K562 (cell line): ENCODE measurements around the gene COMTD1. TPM values are rescaled to one million over a fixed set of nuclear protein-coding genes. Genes with fewer than 3 reads are reported as not detected.

Experiments
- ATAC-seq: fragments of 200-7000 bp; cut with Tn5 transposase; 3 replicates; pipeline ENCODE4 v1.9.1; 2020; ENCODE audit warnings: moderate library complexity
- BruUV-seq: library from RNA; stranded (reverse); fragments of 400-500 nt; replicated peaks from 2 replicates; lab custom pipeline; 2021; lab: Mats Ljungman, UMichigan
- CTCF ChIA-PET: fragments of 300-600 bp; formaldehyde crosslinking; extraction: SDS; loops from one replicate; lab custom pipeline; 2021; ENCODE audit warnings: low intra/inter-chr PET ratio; lab: Yijun Ruan, JAX
- POLR2A ChIA-PET: fragments of 300-600, 350-650 bp; sonication (Branson Sonifier 250); formaldehyde crosslinking; extraction: SDS; loops from one replicate; lab custom pipeline; 2021; ENCODE audit warnings: antibody characterized with exemption, inconsistent platforms; lab: Yijun Ruan, JAX
- DNase-seq, 4 experiments: peaks; one replicate each; pipeline versions ENCODE4 v3.0.0 to v3.0.0-alpha.2; 2011 to 2018; ENCODE audit warnings: low spot score in 3 of 4, mixed read lengths in 3 of 4; ENCODE audit errors: extremely low read depth in 1 of 4
- FAIRE-seq: peaks from 2 replicates; lab custom pipeline; 2011; peaks lifted over from hg19 to GRCh38; lab: Jason Lieb, UNC
- H2AFZ ChIP-seq: 2 replicates; pipeline ENCODE4 v1.6.0; 2011; ENCODE audit warnings: low read depth, low read length, control low read depth, inconsistent platforms
- H3K27ac ChIP-seq: fragments of 200-600 bp; 3 replicates; pipeline ENCODE4 v1.8.0; 2011; ENCODE audit warnings: low read depth, mild to moderate bottlenecking, control low read depth, inconsistent platforms, low read length, moderate library complexity, mixed read lengths; ENCODE audit errors: extremely low read depth
- H3K27me3 ChIP-seq, 2 experiments: fragments of 300-600 bp in 1 of 2; 2 replicates in 1 of 2; 3 replicates in 1 of 2; pipeline versions ENCODE4 v1.6.0 to v1.8.0; 2011; ENCODE audit warnings: inconsistent platforms in 2 of 2, low read length in 2 of 2, mild to moderate bottlenecking in 1 of 2, mixed read lengths in 1 of 2, moderate library complexity in 1 of 2; ENCODE audit not compliant: control insufficient read depth in 2 of 2, insufficient read depth in 2 of 2
- H3K36me3 ChIP-seq: fragments of 300-600 bp; 3 replicates; pipeline ENCODE4 v1.8.0; 2011; ENCODE audit warnings: mild to moderate bottlenecking, low read length, inconsistent platforms; ENCODE audit not compliant: control insufficient read depth, insufficient read depth
- H3K4me1 ChIP-seq, 2 experiments: fragments of 200-600 bp in 1 of 2; replicated peaks in 1 of 2; 2 replicates in 1 of 2; 3 replicates in 1 of 2; pipeline versions ENCODE4 v1.5.1 to v1.8.0; 2011; ENCODE audit warnings: inconsistent platforms in 2 of 2, low read length in 2 of 2, mild to moderate bottlenecking in 1 of 2, mixed read lengths in 1 of 2, moderate library complexity in 1 of 2; ENCODE audit not compliant: control insufficient read depth in 2 of 2, insufficient read depth in 2 of 2
- H3K4me2 ChIP-seq: 2 replicates; pipeline ENCODE4 v1.6.1; 2011; ENCODE audit warnings: low read length, control low read depth, inconsistent platforms, mixed read lengths; ENCODE audit not compliant: insufficient read depth
- H3K4me3 ChIP-seq: fragments of 200-600 bp; sonication (generic), shearing (Covaris generic); 2 replicates; pipeline ENCODE4 v1.5.1; 2016; ENCODE audit warnings: control low read depth, inconsistent platforms
- H3K79me2 ChIP-seq: fragments of 200-600 bp; 3 replicates; pipeline ENCODE4 v1.8.0; 2011; ENCODE audit warnings: low read length, inconsistent platforms; ENCODE audit not compliant: control insufficient read depth, insufficient read depth
- H3K9ac ChIP-seq, 2 experiments: 2 replicates each; pipeline versions ENCODE4 v1.6.0 to v1.6.1; 2011; ENCODE audit warnings: low read depth in 2 of 2, low read length in 2 of 2, control low read depth in 1 of 2, inconsistent platforms in 1 of 2, mild to moderate bottlenecking in 1 of 2, mixed read lengths in 1 of 2; ENCODE audit not compliant: insufficient read depth in 1 of 2
- H3K9me1 ChIP-seq: one replicate; pipeline ENCODE4 v1.6.0; 2011; ENCODE audit warnings: inconsistent platforms, mild to moderate bottlenecking, low read length, moderate library complexity; ENCODE audit not compliant: control insufficient read depth, insufficient read depth
- H3K9me3 ChIP-seq: replicated peaks from 2 replicates; pipeline ENCODE4 v1.5.1; 2011; ENCODE audit warnings: low read depth, low read length, inconsistent platforms; ENCODE audit not compliant: control insufficient read depth, insufficient read depth
- H4K20me1 ChIP-seq: replicated peaks from 2 replicates; pipeline ENCODE4 v1.6.1; 2011; ENCODE audit warnings: low read length, inconsistent platforms, mixed read lengths; ENCODE audit not compliant: control insufficient read depth, insufficient read depth
- BCL6 ChIP-seq: fragments of 250-450 bp; sonication (Bioruptor Pico); IDR thresholded peaks from 2 replicates; pipeline ENCODE4 v1.4.0; 2020
- BHLHE40 ChIP-seq: IDR thresholded peaks from 2 replicates; pipeline ENCODE4 v1.6.1; 2011; ENCODE audit warnings: low read length, improper control_type of control experiment
- E2F3 ChIP-seq: fragments of 250-450 bp; sonication (Bioruptor Pico); IDR thresholded peaks from 2 replicates; pipeline ENCODE4 v1.4.0; 2020; ENCODE audit warnings: mild to moderate bottlenecking
- NCOA6 ChIP-seq: fragments of 450-650 bp; IDR thresholded peaks from 2 replicates; pipeline ENCODE4 v1.6.1; 2017; ENCODE audit warnings: mild to moderate bottlenecking
- NFIC ChIP-seq: fragments of 450-650 bp; IDR thresholded peaks from 2 replicates; pipeline ENCODE4 v1.6.1; 2017; ENCODE audit warnings: mild to moderate bottlenecking, inconsistent platforms
- PRPF4 ChIP-seq: fragments of 200-400 bp; formaldehyde crosslinking; IDR thresholded peaks from one replicate; pipeline ENCODE4 v1.6.1; 2017; ENCODE audit warnings: low read length, low read depth, mild to moderate bottlenecking; ENCODE audit not compliant: insufficient read depth, poor library complexity, severe bottlenecking
- TSC22D4 ChIP-seq: fragments of 450-650 bp; IDR thresholded peaks from 2 replicates; pipeline ENCODE4 v1.6.1; 2016; ENCODE audit warnings: missing genetic modification characterization, missing biosample characterization, control low read depth
- ZNF143 ChIP-seq: sonication (generic); formaldehyde crosslinking; IDR thresholded peaks from 2 replicates; pipeline ENCODE4 v1.9.0; 2022; ENCODE audit warnings: mild to moderate bottlenecking, missing genetic modification reagents
- ZNF699 ChIP-seq: fragments of 250-450 bp; sonication (Bioruptor Pico); IDR thresholded peaks from 2 replicates; pipeline ENCODE4 v1.8.0; 2021; ENCODE audit warnings: mild to moderate bottlenecking, moderate library complexity; ENCODE audit not compliant: insufficient replicate concordance
- WGBS: fragments of 100-300 bp; shearing (Covaris generic); methylation state at CpG from one replicate; pipeline ENCODE4 v1.1.6; 2016; ENCODE audit warnings: low coverage, mixed read lengths; ENCODE audit not compliant: insufficient coverage; ENCODE audit errors: missing lambda C conversion rate; 5-methylcytosine and 5-hydroxymethylcytosine counted together
- in situ Hi-C: fragments of 300-500 bp; cut with MboI; formaldehyde crosslinking; loops from 4 replicates; pipeline ENCODE4 v1.15.0; 2018; ENCODE audit warnings: inconsistent platforms, mixed read lengths
- intact Hi-C: fragments of 100-400 bp; cut with micrococcal nuclease; formaldehyde crosslinking; loops from 2 replicates; pipeline ENCODE4 v1.14.2; 2022
- polyA plus RNA-seq, 8 experiments: library from polyadenylated mRNA; depleted of rRNA in 4 of 8; stranded (reverse) in 5 of 8; unstranded in 3 of 8; fragments of >200 nt; fragmentation: Nextera tagmentation in 2 of 8; fragmentation: Illumina TruSeq in 1 of 8; extraction: Ambion mirVana in 2 of 8; extraction: Trizol in 1 of 8; gene quantifications; 2 replicates each; pipeline versions ENCODE4 v1.2.1 to v1.2.3, GENCODE V29; 2011 to 2014; ENCODE audit warnings: inconsistent platforms in 1 of 8, missing spikeins in 1 of 8
- total RNA-seq, 7 experiments: library from RNA; depleted of rRNA in 6 of 7; stranded (reverse); fragments of >200 nt in 6 of 7; fragmentation: Illumina TruSeq in 2 of 7; extraction: Trizol in 2 of 7; gene quantifications; 2 replicates each; pipeline versions ENCODE4 v1.2.1 to v1.2.3, GENCODE V29; 2011 to 2021; ENCODE audit warnings: low replicate concordance in 1 of 7
- TF ChIP-seq, protein P1 (sequence below), 3 experiments: fragments of 200-800 bp in 1 of 3; fragments of 250-450 bp in 1 of 3; fragments of 450-650 bp in 1 of 3; sonication (Bioruptor Pico) in 1 of 3; sonication (Bioruptor generic) in 1 of 3; formaldehyde crosslinking in 1 of 3; IDR thresholded peaks; 2 replicates each; pipeline versions ENCODE4 v1.6.1 to v1.8.0; 2016 to 2022; ENCODE audit warnings: mild to moderate bottlenecking in 2 of 3, missing genetic modification characterization in 2 of 3, missing compliant biosample characterization in 1 of 3, moderate library complexity in 1 of 3

The COMTD1 gene
- total and polyA plus RNA-seq, 9 of the 15 experiments (the other 6 are each of a cell fraction or from before 2014, with no cell fraction given) = 0.41 to 112 (median 13.7) TPM

DNA sequence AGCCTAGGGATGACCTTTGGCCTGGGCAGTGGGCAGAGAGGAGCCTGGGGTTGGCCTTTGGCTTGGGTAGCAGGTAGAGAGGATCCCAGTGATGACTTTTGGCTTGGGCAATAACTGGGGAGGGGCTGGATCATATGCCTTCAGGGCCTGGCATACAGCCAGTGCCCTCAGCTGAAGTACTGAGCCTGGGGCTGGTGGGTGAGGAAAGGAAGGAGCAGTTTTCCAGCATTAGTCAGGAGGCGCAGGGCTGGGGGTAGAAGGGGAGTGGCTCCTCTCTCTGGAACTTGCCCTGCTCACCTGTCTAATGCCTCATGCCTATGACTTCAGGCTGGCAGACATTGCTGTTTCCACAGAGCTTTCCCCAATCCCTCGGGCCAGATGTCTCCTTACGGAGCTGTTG lies 15.2 kb upstream of the COMTD1 start:
- ATAC-seq = no peak
- Histone ChIP-seq H3K4me1 (peaks cover 0 to 3% of the 10 kb centered on the region in 2 experiments; a peak in 1 of 5 replicates), H2AFZ (no peak overlapping the region), H3K36me3 (no peaks in the 10 kb centered on the region), H3K9ac (no peak overlapping the region), H3K79me2 (no peaks in the 10 kb centered on the region), H3K27me3 (peaks cover 0 to 5% of the 10 kb centered on the region in 2 experiments; a peak in 1 of 5 replicates), H3K27ac (no peak overlapping the region), H3K4me3 (no peak overlapping the region), H3K9me1 (no peaks in the 10 kb centered on the region), H3K4me2 (no peak overlapping the region), H4K20me1 (no peaks in the 10 kb centered on the region), H3K9me3 (peaks cover 2% of the 10 kb centered on the region; the same call in 1 of the 2 replicates)
- intact Hi-C loops = no loop called here
- POLR2A ChIA-PET = interaction anchor here (1.0 to 1.3 kb wide), 2 partner anchors 9 to 13 kb away, joined by 3 read pairs; no protein-coding TSS in a partner anchor
- no TSS peak for BruUV-seq
- in situ Hi-C loops = no loop called here
- CTCF ChIA-PET = no interaction called here
- DNase-seq = no peak
- TF ChIP-seq ZNF143 (CRISPR knock-in tag) (no peak), NFIC (peak; percentile 24; the same call in 1 of the 2 replicates), PRPF4 (no peak)
- FAIRE-seq = no peak
- WGBS = 0% methylated on average over 3 of the region's 3 CpGs

GRCh38 chr10:75247797-75248196 lies 12.0 kb upstream of the COMTD1 start:
- FAIRE-seq = no peak
- Histone ChIP-seq H4K20me1 (no peaks in the 10 kb centered on the region), H3K9me1 (no peaks in the 10 kb centered on the region), H3K4me3 (no peak overlapping the region), H3K36me3 (no peaks in the 10 kb centered on the region), H3K79me2 (no peaks in the 10 kb centered on the region), H3K9me3 (0 out of 2 replicates have a peak, but pooled peaks cover 2% of the 10 kb centered on the region), H2AFZ (no peak overlapping the region), H3K27ac (no peak overlapping the region), H3K4me2 (no peak overlapping the region), H3K27me3 (peaks cover 0 to 5% of the 10 kb centered on the region in 2 experiments; a peak in 1 of 5 replicates), H3K9ac (peak overlapping the region in 1 of 2 experiments; percentile 24; a peak in 1 of 4 replicates), H3K4me1 (peaks cover 7 to 25% of the 10 kb centered on the region in 2 experiments; a peak in 4 of 5 replicates)
- intact Hi-C loops (no loop called here), in situ Hi-C loops (no loop called here)
- no TSS peak for BruUV-seq
- ChIA-PET CTCF (no interaction called here), POLR2A (interaction anchor here (1.4 to 2.4 kb wide), 3 partner anchors 10 to 15 kb away, joined by 3 to 14 read pairs (median 6); no protein-coding TSS in a partner anchor)
- TF ChIP-seq BCL6 (CRISPR knock-in tag) = no peak
- TF ChIP-seq TSC22D4 (tag) = no peak
- no peak for TF ChIP-seq BHLHE40
- TF ChIP-seq E2F3 = no peak
- no peak for TF ChIP-seq ZNF699 (CRISPR knock-in tag)
- TF ChIP-seq, protein P1, sequence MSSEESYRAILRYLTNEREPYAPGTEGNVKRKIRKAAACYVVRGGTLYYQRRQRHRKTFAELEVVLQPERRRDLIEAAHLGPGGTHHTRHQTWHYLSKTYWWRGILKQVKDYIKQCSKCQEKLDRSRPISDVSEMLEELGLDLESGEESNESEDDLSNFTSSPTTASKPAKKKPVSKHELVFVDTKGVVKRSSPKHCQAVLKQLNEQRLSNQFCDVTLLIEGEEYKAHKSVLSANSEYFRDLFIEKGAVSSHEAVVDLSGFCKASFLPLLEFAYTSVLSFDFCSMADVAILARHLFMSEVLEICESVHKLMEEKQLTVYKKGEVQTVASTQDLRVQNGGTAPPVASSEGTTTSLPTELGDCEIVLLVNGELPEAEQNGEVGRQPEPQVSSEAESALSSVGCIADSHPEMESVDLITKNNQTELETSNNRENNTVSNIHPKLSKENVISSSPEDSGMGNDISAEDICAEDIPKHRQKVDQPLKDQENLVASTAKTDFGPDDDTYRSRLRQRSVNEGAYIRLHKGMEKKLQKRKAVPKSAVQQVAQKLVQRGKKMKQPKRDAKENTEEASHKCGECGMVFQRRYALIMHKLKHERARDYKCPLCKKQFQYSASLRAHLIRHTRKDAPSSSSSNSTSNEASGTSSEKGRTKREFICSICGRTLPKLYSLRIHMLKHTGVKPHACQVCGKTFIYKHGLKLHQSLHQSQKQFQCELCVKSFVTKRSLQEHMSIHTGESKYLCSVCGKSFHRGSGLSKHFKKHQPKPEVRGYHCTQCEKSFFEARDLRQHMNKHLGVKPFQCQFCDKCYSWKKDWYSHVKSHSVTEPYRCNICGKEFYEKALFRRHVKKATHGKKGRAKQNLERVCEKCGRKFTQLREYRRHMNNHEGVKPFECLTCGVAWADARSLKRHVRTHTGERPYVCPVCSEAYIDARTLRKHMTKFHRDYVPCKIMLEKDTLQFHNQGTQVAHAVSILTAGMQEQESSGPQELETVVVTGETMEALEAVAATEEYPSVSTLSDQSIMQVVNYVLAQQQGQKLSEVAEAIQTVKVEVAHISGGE (CRISPR knock-in tag; IDR thresholded peaks at IDR 0.05) = no peak
- TF ChIP-seq NCOA6 = no peak
- no peak for DNase-seq
- WGBS = 23% methylated on average over 5 of the region's 5 CpGs
- no peak for ATAC-seq
